Raji (cell line): Measurements from ENCODE around the gene PRR15L.

Experiments used
- POLR2A ChIP-seq: IDR thresholded peaks from 2 replicates; pipeline ENCODE4 v1.6.1; 2011; ENCODE audit warnings: low read depth, low read length, control low read depth; ENCODE audit not compliant: insufficient read depth

Gene PRR15L

GRCh38 chr17:47905221-47905733, 52.4 kb downstream of the PRR15L start:
- no peak for TF ChIP-seq POLR2A

- no peak for TF ChIP-seq POLR2A
Measured at GRCh38 chr17:47902039-47902744, 55.5 kb downstream of the PRR15L start.
